ENCODE results near the gene LRRTM3. TPM values are rescaled to one million over a fixed set of nuclear protein-coding genes. Genes with fewer than 3 reads are reported as not detected.

LRRTM3 gene
- polyA plus RNA-seq, 1 of the 3 experiments (the other 2 are of a cell fraction) = not detected

GRCh38 chr10:67140641-67141040 is 214.8 kb downstream of the LRRTM3 start:
- DNase-seq = no peak
- no peaks in the 10 kb centered on the region for H3K9me2 ChIP-seq
- H3K4me1 ChIP-seq (ENCODE audit: control insufficient read depth in 1 of 2, insufficient read depth in 2 of 2, low read depth in 1 of 2, low read length in 1 of 2) = no peaks in the 10 kb centered on the region
- no peaks in the 10 kb centered on the region for H3K9me3 ChIP-seq
- no peak overlapping the region for H2AFZ ChIP-seq (ENCODE audit: low read depth)
- ChIA-PET CTCF (interaction anchor here (0.8 kb wide), 1 partner anchor 31 kb away, joined by 3 read pairs; no protein-coding TSS in a partner anchor), POLR2A (no interaction called here)
- H3F3A ChIP-seq (replicated peaks; ENCODE audit: insufficient read depth) = no peaks in the 10 kb centered on the region
- no peaks in the 10 kb centered on the region for H3K27me3 ChIP-seq (ENCODE audit: insufficient read depth)
- TF ChIP-seq CTCF (IDR thresholded peaks at IDR 0.05) (no peak), FOSL2 (IDR thresholded peaks at IDR 0.05; ENCODE audit: borderline replicate concordance, low read depth) (no peak), NRF1 (IDR thresholded peaks at IDR 0.05; ENCODE audit: low read depth, low read length) (no peak), MAX (IDR thresholded peaks at IDR 0.05; ENCODE audit: low read depth) (no peak), GABPA (IDR thresholded peaks at IDR 0.05; ENCODE audit: low read depth) (no peak), IRF3 (IDR thresholded peaks at IDR 0.05; ENCODE audit: low read depth, low read length) (no peak), EP300 (IDR thresholded peaks at IDR 0.05; ENCODE audit: borderline replicate concordance in 1 of 2, low read depth in 1 of 2, low read length in 1 of 2) (no peak), TAF1 (IDR thresholded peaks at IDR 0.05; ENCODE audit: borderline replicate concordance, low read depth, low read length) (no peak), ZBTB33 (IDR thresholded peaks at IDR 0.05; ENCODE audit: borderline replicate concordance, low read depth) (no peak)
- no peak overlapping the region for H3K9ac ChIP-seq
- no peaks in the 10 kb centered on the region for H4K20me1 ChIP-seq (ENCODE audit: insufficient read depth)
- H3K4me2 ChIP-seq = no peak overlapping the region
- H3K27ac ChIP-seq (ENCODE audit: low read depth in 2 of 2, low read length in 1 of 2) = no peak overlapping the region
- H3K4me3 ChIP-seq (ENCODE audit: low read depth in 2 of 2, low read length in 1 of 2) = no peak overlapping the region
- no peaks in the 10 kb centered on the region for H3K36me3 ChIP-seq (replicated peaks in 1 of 2; ENCODE audit: control insufficient read depth in 1 of 2, insufficient read depth in 2 of 2, low read length in 1 of 2)
- H3K79me2 ChIP-seq (ENCODE audit: insufficient read depth) = no peaks in the 10 kb centered on the region
- WGBS (ENCODE audit: low lambda C conversion rate) = 0% methylated on average over 2 of the region's 2 CpGs

- Histone ChIP-seq H3K27me3 (ENCODE audit: insufficient read depth) (no peaks in the 10 kb centered on the region), H2AFZ (ENCODE audit: low read depth) (no peak overlapping the region), H3K4me3 (ENCODE audit: low read depth in 2 of 2, low read length in 1 of 2) (no peak overlapping the region), H3K9ac (no peak overlapping the region), H3F3A (replicated peaks; ENCODE audit: insufficient read depth) (no peaks in the 10 kb centered on the region), H3K36me3 (replicated peaks in 1 of 2; ENCODE audit: control insufficient read depth in 1 of 2, insufficient read depth in 2 of 2, low read length in 1 of 2) (no peaks in the 10 kb centered on the region), H3K4me1 (ENCODE audit: control insufficient read depth in 1 of 2, insufficient read depth in 2 of 2, low read depth in 1 of 2, low read length in 1 of 2) (no peaks in the 10 kb centered on the region), H3K27ac (ENCODE audit: low read depth in 2 of 2, low read length in 1 of 2) (no peak overlapping the region), H3K4me2 (no peak overlapping the region), H3K79me2 (ENCODE audit: insufficient read depth) (no peaks in the 10 kb centered on the region), H3K9me3 (no peaks in the 10 kb centered on the region), H3K9me2 (no peaks in the 10 kb centered on the region), H4K20me1 (ENCODE audit: insufficient read depth) (no peaks in the 10 kb centered on the region)
- ChIA-PET CTCF (interaction anchor here (0.8 kb wide), 1 partner anchor 30 kb away, joined by 3 read pairs; no protein-coding TSS in a partner anchor), POLR2A (no interaction called here)
- no peak for DNase-seq
- 2% methylated on average over 6 of the region's 6 CpGs for WGBS (ENCODE audit: low lambda C conversion rate)
- TF ChIP-seq TAF1 (IDR thresholded peaks at IDR 0.05; ENCODE audit: borderline replicate concordance, low read depth, low read length) (no peak), YY1 (IDR thresholded peaks at IDR 0.05; ENCODE audit: low read depth) (no peak), TCF12 (IDR thresholded peaks at IDR 0.05) (no peak), RAD21 (IDR thresholded peaks at IDR 0.05; ENCODE audit: low read length) (no peak), POLR2AphosphoS5 (IDR thresholded peaks at IDR 0.05; ENCODE audit: low read depth, low read length) (no peak), REST (IDR thresholded peaks at IDR 0.05; ENCODE audit: low read depth, low read length) (no peak), USF1 (IDR thresholded peaks at IDR 0.05; ENCODE audit: borderline replicate concordance, low read depth) (no peak), EP300 (IDR thresholded peaks at IDR 0.05; ENCODE audit: borderline replicate concordance in 1 of 2, low read depth in 1 of 2, low read length in 1 of 2) (no peak), MXI1 (IDR thresholded peaks at IDR 0.05; ENCODE audit: low read depth, low read length) (no peak), FOXM1 (IDR thresholded peaks at IDR 0.05; ENCODE audit: low read depth) (no peak)
These were observed 215.5 kb downstream of the LRRTM3 start for GRCh38 chr10:67141300-67141699.
